ENCODE results near the gene IFITM1. TPM values are rescaled to one million over a fixed set of nuclear protein-coding genes. Genes with fewer than 3 reads are reported as not detected.
"Not testable (repeated sequence)": the region's sequence is repeated elsewhere in the genome, so short reads cannot be mapped to it uniquely, and the experiment has no call there.

Gene IFITM1
- total RNA-seq, 4 donors from 2014 or later = 224 to 389 (median 247) TPM

GRCh38 chr11:342328-342727 lies 28.5 kb downstream of the IFITM1 start:
- DNase-seq (ENCODE audit: low spot score) (no peak), ATAC-seq (ENCODE audit: low FRiP score) (no peak)
- TF ChIP-seq CTCF (IDR thresholded peaks at IDR 0.05) = no peak

GRCh38 chr11:344836-345578 lies 31.2 kb downstream of the IFITM1 start:
- DNase-seq (ENCODE audit: low spot score) = no peak
- no peak for TF ChIP-seq CTCF (IDR thresholded peaks at IDR 0.05)
- no peak for ATAC-seq (ENCODE audit: low FRiP score)

- no peak for DNase-seq (ENCODE audit: low spot score)
- TF ChIP-seq CTCF (IDR thresholded peaks at IDR 0.05) = no peak
- no peak for ATAC-seq (ENCODE audit: low FRiP score)
These were observed 32.7 kb downstream of the IFITM1 start for GRCh38 chr11:346529-346928.

- DNase-seq (ENCODE audit: low spot score); ATAC-seq (ENCODE audit: low FRiP score): not testable (repeated sequence)
These were observed 35.6 kb downstream of the IFITM1 start for GRCh38 chr11:349270-349954.

GRCh38 chr11:350033-350722 lies 36.3 kb downstream of the IFITM1 start:
- ATAC-seq (ENCODE audit: low FRiP score); DNase-seq (ENCODE audit: low spot score): not testable (repeated sequence)

- DNase-seq (ENCODE audit: low spot score) (no peak), ATAC-seq (ENCODE audit: low FRiP score) (no peak)
- no peak for TF ChIP-seq CTCF (IDR thresholded peaks at IDR 0.05)
These were observed 36.9 kb downstream of the IFITM1 start for GRCh38 chr11:350723-351255.

- no peak for TF ChIP-seq CTCF (IDR thresholded peaks at IDR 0.05)
- ATAC-seq (ENCODE audit: low FRiP score) (no peak), DNase-seq (ENCODE audit: low spot score) (no peak)
These were observed 37.6 kb downstream of the IFITM1 start for GRCh38 chr11:351411-351810.

All from omental fat pad (tissue), 4 donors.